H1 (cell line): ENCODE data around the gene CACNA1F.

Experiments used
- CTCF ChIP-seq, 3 experiments: IDR thresholded peaks; 1 replicate in 2 of 3; 2 replicates in 1 of 3; pipeline versions ENCODE4 v1.5.1 to v1.6.1; 2011; ENCODE audit warnings: low read length in 3 of 3, mild to moderate bottlenecking in 3 of 3, inconsistent platforms in 2 of 3, low read depth in 1 of 3, moderate library complexity in 1 of 3; ENCODE audit not compliant: insufficient read depth in 1 of 3; ENCODE audit errors: control extremely low read depth in 1 of 3
- GTF2F1 ChIP-seq: IDR thresholded peaks from 2 replicates; pipeline ENCODE4 v1.6.1; 2012; ENCODE audit warnings: low read depth, low read length, improper control_type of control experiment, borderline replicate concordance
- JUN ChIP-seq: IDR thresholded peaks from 2 replicates; pipeline ENCODE4 v1.6.1; 2011; ENCODE audit warnings: low read depth, mild to moderate bottlenecking, improper control_type of control experiment, low read length
- POLR2A ChIP-seq, 2 experiments: IDR thresholded peaks; 1 replicate in 1 of 2; 2 replicates in 1 of 2; pipeline ENCODE4 v1.6.1; 2011; ENCODE audit warnings: low read depth in 2 of 2, low read length in 2 of 2, mild to moderate bottlenecking in 2 of 2; ENCODE audit errors: control extremely low read depth in 1 of 2
- TAF1 ChIP-seq: IDR thresholded peaks from 2 replicates; pipeline ENCODE4 v1.6.1; 2011; ENCODE audit warnings: mild to moderate bottlenecking, low read depth, low read length

- TF ChIP-seq CTCF (IDR thresholded peaks at IDR 0.05; ENCODE audit: control extremely low read depth in 1 of 3, insufficient read depth in 1 of 3, low read depth in 1 of 3, low read length in 3 of 3): no peak
- TF ChIP-seq TAF1: no peak
- TF ChIP-seq POLR2A (IDR thresholded peaks at IDR 0.05; ENCODE audit: control extremely low read depth in 1 of 2, low read depth in 2 of 2, low read length in 2 of 2): no peak
- TF ChIP-seq JUN: no peak
- no peak for TF ChIP-seq GTF2F1
These were observed 15.9 kb upstream of the CACNA1F start for GRCh38 chrX:49249071-49249470.
